Neutrophil (primary cell): ENCODE measurements around the gene EFNA5.

ENCODE experiments used
- H3K27ac ChIP-seq: fragments of 200-600 bp; sonication (generic); 2 replicates; pipeline ENCODE4 v1.5.1; 2016; ENCODE audit warnings: mild to moderate bottlenecking, moderate library complexity
- H3K27me3 ChIP-seq: fragments of 200-600 bp; sonication (generic); 2 replicates; pipeline ENCODE4 v1.6.0; 2016; ENCODE audit warnings: mild to moderate bottlenecking
- H3K36me3 ChIP-seq: fragments of 200-600 bp; sonication (generic); 2 replicates; pipeline ENCODE4 v1.5.1; 2017
- H3K4me1 ChIP-seq, 2 experiments: fragments of 200-600 bp in 1 of 2; sonication (generic) in 1 of 2; 1 replicate in 1 of 2; 2 replicates in 1 of 2; pipeline versions ENCODE4 v1.5.1 to v1.6.1; 2013 to 2016; ENCODE audit warnings: low read depth in 1 of 2, low read length in 1 of 2, mild to moderate bottlenecking in 1 of 2, moderate library complexity in 1 of 2; ENCODE audit not compliant: control insufficient read depth in 1 of 2, insufficient read depth in 1 of 2
- H3K4me3 ChIP-seq, 2 experiments: fragments of 200-600 bp in 1 of 2; sonication (generic) in 1 of 2; 1 replicate in 1 of 2; 2 replicates in 1 of 2; pipeline ENCODE4 v1.5.1; 2013 to 2016; ENCODE audit warnings: low read depth in 1 of 2, low read length in 1 of 2, mild to moderate bottlenecking in 1 of 2, moderate library complexity in 1 of 2
- H3K9me3 ChIP-seq: fragments of 200-600 bp; sonication (generic); 2 replicates; pipeline ENCODE4 v1.5.1; 2016
- CTCF ChIP-seq: fragments of 200-600 bp; sonication (generic); IDR thresholded peaks from 2 replicates; pipeline ENCODE4 v1.5.1; 2016; ENCODE audit warnings: antibody characterized with exemption

EFNA5 gene

DNA sequence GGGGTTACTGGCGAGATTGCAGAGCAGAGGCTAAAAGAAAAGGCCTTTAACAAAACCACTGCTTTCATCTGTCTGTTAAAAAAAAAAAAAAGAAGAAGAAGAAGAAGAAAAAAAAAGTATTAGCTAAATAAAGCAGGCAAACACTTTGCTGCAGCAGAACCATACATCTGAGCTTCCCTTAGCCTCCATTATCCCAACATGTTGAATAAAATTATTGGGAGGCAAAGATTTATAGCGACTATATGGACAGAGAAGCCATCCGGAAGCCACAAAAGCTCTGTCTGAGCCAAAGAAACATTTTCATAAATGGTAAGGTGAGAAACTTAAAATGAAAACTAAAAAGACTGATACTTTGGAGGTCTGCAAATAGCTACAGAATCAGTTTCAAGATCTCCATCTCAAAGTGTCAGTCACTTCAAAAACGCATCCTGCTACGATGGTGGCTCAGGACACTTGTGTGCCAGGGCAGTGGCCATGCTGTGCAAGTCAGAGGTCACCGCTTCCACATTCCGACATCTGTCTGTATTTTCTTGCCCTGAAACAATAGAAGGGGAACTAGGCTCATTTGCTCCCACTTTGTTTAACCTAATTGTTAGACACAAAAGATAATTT, 9.6 kb downstream of the EFNA5 start:
- TF ChIP-seq CTCF = no peak
- H3K9me3 ChIP-seq = no peaks in the 10 kb centered on the region
- H3K36me3 ChIP-seq = no peaks in the 10 kb centered on the region
- H3K27ac ChIP-seq = no peak overlapping the region
- H3K4me3 ChIP-seq = no peak overlapping the region
- no peaks in the 10 kb centered on the region for H3K4me1 ChIP-seq
- H3K27me3 ChIP-seq = peaks cover 62% of the 10 kb centered on the region

DNA sequence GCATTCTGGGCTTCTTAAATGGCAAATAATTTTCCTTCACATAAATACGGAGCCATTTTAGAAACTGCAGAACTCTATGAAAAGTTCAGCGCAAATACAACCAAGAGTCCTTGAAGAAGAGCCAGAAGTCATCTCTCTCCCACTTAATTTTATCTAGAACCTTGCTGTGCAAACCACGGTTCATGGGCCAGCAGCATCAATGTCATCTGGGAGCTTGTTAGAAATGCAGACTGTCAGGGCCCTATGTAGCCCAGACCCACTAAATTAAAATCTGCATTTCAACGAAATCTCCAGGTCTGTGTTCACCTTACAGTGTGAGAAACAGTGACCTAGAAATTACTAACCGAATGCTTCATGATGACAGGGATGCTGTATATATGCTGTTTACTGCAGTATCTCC, 12.2 kb downstream of the EFNA5 start:
- Histone ChIP-seq H3K4me1 (no peaks in the 10 kb centered on the region), H3K9me3 (no peaks in the 10 kb centered on the region), H3K27ac (no peak overlapping the region), H3K36me3 (no peaks in the 10 kb centered on the region), H3K27me3 (peaks cover 41% of the 10 kb centered on the region), H3K4me3 (no peak overlapping the region)
- TF ChIP-seq CTCF = no peak

DNA sequence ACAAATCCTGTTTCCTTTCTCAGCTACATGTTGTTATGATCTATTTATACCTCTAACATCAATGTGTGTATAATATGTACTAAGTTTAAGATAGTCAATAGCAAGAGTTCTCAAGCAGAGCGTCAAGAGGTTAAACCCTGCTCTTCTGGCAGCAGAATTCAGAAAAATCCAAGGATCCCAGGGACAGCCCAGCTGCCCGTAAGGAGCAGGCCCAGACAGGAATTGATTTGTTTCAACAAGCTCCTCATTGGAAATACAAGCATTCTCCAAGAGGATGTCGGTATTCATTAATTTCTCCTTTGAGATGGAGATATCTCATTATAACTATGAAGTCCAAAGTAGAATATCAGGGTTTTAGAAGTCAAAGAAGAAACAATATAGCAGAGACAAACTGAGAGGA, 14.9 kb downstream of the EFNA5 start:
- Histone ChIP-seq H3K9me3 (no peaks in the 10 kb centered on the region), H3K36me3 (no peaks in the 10 kb centered on the region), H3K27ac (no peak overlapping the region), H3K27me3 (peaks cover 26% of the 10 kb centered on the region), H3K4me3 (no peak overlapping the region), H3K4me1 (no peaks in the 10 kb centered on the region)
- no peak for TF ChIP-seq CTCF

GRCh38 chr5:107654827-107655226, 15.9 kb downstream of the EFNA5 start:
- H3K9me3 ChIP-seq = no peaks in the 10 kb centered on the region
- H3K27ac ChIP-seq = no peak overlapping the region
- no peaks in the 10 kb centered on the region for H3K4me1 ChIP-seq
- no peak for TF ChIP-seq CTCF
- no peak overlapping the region for H3K4me3 ChIP-seq
- no peaks in the 10 kb centered on the region for H3K36me3 ChIP-seq
- H3K27me3 ChIP-seq = peaks cover 24% of the 10 kb centered on the region

GRCh38 chr5:107653685-107654084, 17.1 kb downstream of the EFNA5 start:
- Histone ChIP-seq H3K27ac (no peak overlapping the region), H3K4me1 (no peaks in the 10 kb centered on the region), H3K36me3 (no peaks in the 10 kb centered on the region), H3K27me3 (peaks cover 17% of the 10 kb centered on the region), H3K4me3 (no peak overlapping the region), H3K9me3 (no peaks in the 10 kb centered on the region)
- no peak for TF ChIP-seq CTCF
